Measurements from ENCODE around the gene ACSL6.

The ACSL6 gene

GRCh38 chr5:132006331-132007120 lies 4.9 kb downstream of the ACSL6 start:
- DNase-seq (ENCODE audit: low read depth), result no peak
- no peak overlapping the region for H3K4me3 ChIP-seq (ENCODE audit: control insufficient read depth, low read depth, low read length)
- TF ChIP-seq CTCF (conservative IDR thresholded peaks at IDR 0.05; ENCODE audit: control insufficient read depth, insufficient read depth, low read depth, low read length), result no peak

GRCh38 chr5:132005591-132005990 lies 5.9 kb downstream of the ACSL6 start:
- no peak for DNase-seq (ENCODE audit: low read depth)
- no peak for TF ChIP-seq CTCF (conservative IDR thresholded peaks at IDR 0.05; ENCODE audit: control insufficient read depth, insufficient read depth, low read depth, low read length)

GRCh38 chr5:132003982-132004381 lies 7.5 kb downstream of the ACSL6 start:
- no peak for DNase-seq (ENCODE audit: low read depth)
- TF ChIP-seq CTCF (conservative IDR thresholded peaks at IDR 0.05; ENCODE audit: control insufficient read depth, insufficient read depth, low read depth, low read length), result no peak
- no peak overlapping the region for H3K4me3 ChIP-seq (ENCODE audit: control insufficient read depth, low read depth, low read length)

More at GRCh38 chr5:132005591-132005990, 5.9 kb downstream of the ACSL6 start:
- no peak overlapping the region for H3K4me3 ChIP-seq (ENCODE audit: control insufficient read depth, low read depth, low read length)

GRCh38 chr5:132003170-132003744 lies 8.2 kb downstream of the ACSL6 start:
- no peak overlapping the region for H3K4me3 ChIP-seq (ENCODE audit: control insufficient read depth, low read depth, low read length)
- no peak for DNase-seq (ENCODE audit: low read depth)
- TF ChIP-seq CTCF (conservative IDR thresholded peaks at IDR 0.05; ENCODE audit: control insufficient read depth, insufficient read depth, low read depth, low read length), result no peak

- no peak for DNase-seq (ENCODE audit: low read depth)
- no peak overlapping the region for H3K4me3 ChIP-seq (ENCODE audit: control insufficient read depth, low read depth, low read length)
- no peak for TF ChIP-seq CTCF (conservative IDR thresholded peaks at IDR 0.05; ENCODE audit: control insufficient read depth, insufficient read depth, low read depth, low read length)
Observed at GRCh38 chr5:132002757-132003156, 8.7 kb downstream of the ACSL6 start.

GRCh38 chr5:132001647-132002561 lies 9.6 kb downstream of the ACSL6 start:
- no peak for DNase-seq (ENCODE audit: low read depth)
- H3K4me3 ChIP-seq (ENCODE audit: control insufficient read depth, low read depth, low read length), result no peak overlapping the region
- no peak for TF ChIP-seq CTCF (conservative IDR thresholded peaks at IDR 0.05; ENCODE audit: control insufficient read depth, insufficient read depth, low read depth, low read length)

Measured in fibroblast of mammary gland (primary cell).